ENCODE data around the gene SPRR1B. TPM values are rescaled to one million over a fixed set of nuclear protein-coding genes. Genes with fewer than 3 reads are reported as not detected.

Gene SPRR1B
- total RNA-seq, 2 experiments from 2014 or later, result not detected

GRCh38 chr1:153057375-153057774 lies 26.4 kb downstream of the SPRR1B start, which contains the start of gene SPRR2A:
TSS of gene SPRR2A (minus strand) at chr1:153057512. CDS start at chr1:153056735, 777 bp downstream.
- H3K27ac Mint-ChIP-seq, result no peak within 1 kb of the TSS
- CTCF ChIA-PET, result interaction anchor here (1.5 kb wide), 1 partner anchor 10 kb away, joined by 3 read pairs; no protein-coding TSS in a partner anchor
- H3K36me3 Mint-ChIP-seq (ENCODE audit: low read depth), result no peaks in the 10 kb centered on the region
- H3K4me3 Mint-ChIP-seq, result no peak within 1 kb of the TSS
- H3K4me1 Mint-ChIP-seq (ENCODE audit: low read depth), result no peaks in the 10 kb centered on the region
- no peak for DNase-seq
- intact Hi-C loops (cut with micrococcal nuclease), result no loop called here
- H3K9me3 Mint-ChIP-seq, result no peaks in the 10 kb centered on the region
- peaks cover 19% of the 10 kb centered on the region for H3K27me3 Mint-ChIP-seq (ENCODE audit: low read depth)

- Mint-ChIP-seq H3K27me3 (ENCODE audit: low read depth) (peaks cover 20% of the 10 kb centered on the region), H3K4me1 (ENCODE audit: low read depth) (no peaks in the 10 kb centered on the region), H3K27ac (no peak overlapping the region), H3K4me3 (no peak overlapping the region), H3K36me3 (ENCODE audit: low read depth) (no peaks in the 10 kb centered on the region), H3K9me3 (no peaks in the 10 kb centered on the region)
- no peak for DNase-seq
- intact Hi-C loops (cut with micrococcal nuclease), result no loop called here
- CTCF ChIA-PET, result interaction anchor here (1.5 kb wide), 1 partner anchor 9 kb away, joined by 3 read pairs; no protein-coding TSS in a partner anchor
Observed at GRCh38 chr1:153058154-153058553, 27.2 kb downstream of the SPRR1B start.

GRCh38 chr1:153058826-153059784 lies 28.1 kb downstream of the SPRR1B start:
- Mint-ChIP-seq H3K4me1 (ENCODE audit: low read depth) (no peaks in the 10 kb centered on the region), H3K36me3 (ENCODE audit: low read depth) (no peaks in the 10 kb centered on the region), H3K9me3 (no peaks in the 10 kb centered on the region), H3K27ac (no peak overlapping the region), H3K4me3 (no peak overlapping the region), H3K27me3 (ENCODE audit: low read depth) (peaks cover 20% of the 10 kb centered on the region)
- CTCF ChIA-PET, result interaction anchor here (1.5 kb wide), 1 partner anchor 8 kb away, joined by 3 read pairs; no protein-coding TSS in a partner anchor
- intact Hi-C loops (cut with micrococcal nuclease), result no loop called here
- DNase-seq, result no peak

GRCh38 chr1:153070243-153070642 lies 39.2 kb downstream of the SPRR1B start:
- no peak overlapping the region for H3K4me3 Mint-ChIP-seq
- no peak for DNase-seq
- intact Hi-C loops (cut with micrococcal nuclease), result no loop called here
- peaks cover 6% of the 10 kb centered on the region for H3K27me3 Mint-ChIP-seq (ENCODE audit: low read depth)
- CTCF ChIA-PET, result no interaction called here
- H3K9me3 Mint-ChIP-seq, result no peaks in the 10 kb centered on the region
- no peaks in the 10 kb centered on the region for H3K36me3 Mint-ChIP-seq (ENCODE audit: low read depth)
- no peaks in the 10 kb centered on the region for H3K4me1 Mint-ChIP-seq (ENCODE audit: low read depth)
- no peak overlapping the region for H3K27ac Mint-ChIP-seq

- peaks cover 3% of the 10 kb centered on the region for H3K27me3 Mint-ChIP-seq (ENCODE audit: low read depth)
- no peaks in the 10 kb centered on the region for H3K4me1 Mint-ChIP-seq (ENCODE audit: low read depth)
- H3K4me3 Mint-ChIP-seq, result no peak within 1 kb of the TSS
- CTCF ChIA-PET, result no interaction called here
- no peaks in the 10 kb centered on the region for H3K36me3 Mint-ChIP-seq (ENCODE audit: low read depth)
- H3K9me3 Mint-ChIP-seq, result no peaks in the 10 kb centered on the region
- no peak for DNase-seq
- intact Hi-C loops (cut with micrococcal nuclease), result no loop called here
- H3K27ac Mint-ChIP-seq, result no peak within 1 kb of the TSS
Observed at GRCh38 chr1:153071511-153071910, 40.5 kb downstream of the SPRR1B start, which contains the start of gene SPRR2B. TSS of gene SPRR2B (minus strand) at chr1:153071611. CDS start at chr1:153070839, 772 bp downstream.

- CTCF ChIA-PET, result no interaction called here
- no peaks in the 10 kb centered on the region for H3K36me3 Mint-ChIP-seq (ENCODE audit: low read depth)
- no peaks in the 10 kb centered on the region for H3K27me3 Mint-ChIP-seq (ENCODE audit: low read depth)
- no peaks in the 10 kb centered on the region for H3K9me3 Mint-ChIP-seq
- no peak for DNase-seq
- intact Hi-C loops (cut with micrococcal nuclease), result no loop called here
- H3K4me1 Mint-ChIP-seq (ENCODE audit: low read depth), result no peaks in the 10 kb centered on the region
- no peak overlapping the region for H3K4me3 Mint-ChIP-seq
- H3K27ac Mint-ChIP-seq, result no peak overlapping the region
Observed at GRCh38 chr1:153072806-153073726, 42.1 kb downstream of the SPRR1B start.

GRCh38 chr1:153081736-153082135 lies 50.7 kb downstream of the SPRR1B start:
- H3K27ac Mint-ChIP-seq, result no peak overlapping the region
- intact Hi-C loops (cut with micrococcal nuclease), result no loop called here
- H3K4me1 Mint-ChIP-seq (ENCODE audit: low read depth), result no peaks in the 10 kb centered on the region

More at GRCh38 chr1:153081736-153082135, 50.7 kb downstream of the SPRR1B start:
- CTCF ChIA-PET, result no interaction called here
- Mint-ChIP-seq H3K9me3 (peaks cover 5% of the 10 kb centered on the region), H3K27me3 (ENCODE audit: low read depth) (peaks cover 9% of the 10 kb centered on the region), H3K36me3 (ENCODE audit: low read depth) (no peaks in the 10 kb centered on the region), H3K4me3 (no peak overlapping the region)
- no peak for DNase-seq

Other genes with a start within 250 kb of the SPRR1B start
- gene LCE1E, start 244.9 kb upstream of the SPRR1B start, total RNA-seq, result not detected
- not detected for gene LCE1D, start 234.5 kb upstream of the SPRR1B start, total RNA-seq
- gene LCE1C, start 224.6 kb upstream of the SPRR1B start, total RNA-seq, result not detected
- not detected for gene LCE1B, start 219.2 kb upstream of the SPRR1B start, total RNA-seq
- not detected for gene LCE1A, start 203.7 kb upstream of the SPRR1B start, total RNA-seq
- not detected for gene LCE6A, start 188.3 kb upstream of the SPRR1B start, total RNA-seq
- not detected for gene LCE7A, start 171.2 kb upstream of the SPRR1B start, total RNA-seq
- not detected for gene SMCP, start 152.9 kb upstream of the SPRR1B start, total RNA-seq
- gene IVL, start 122.7 kb upstream of the SPRR1B start, total RNA-seq, result not detected
- gene SPRR5, start 84.0 kb upstream of the SPRR1B start, total RNA-seq, result not detected
- not detected for gene SPRR4, start 60.6 kb upstream of the SPRR1B start, total RNA-seq
- not detected for gene SPRR1A, start 47.1 kb upstream of the SPRR1B start, total RNA-seq
- gene SPRR3, start 29.5 kb upstream of the SPRR1B start, total RNA-seq, result not detected
- not detected for gene SPRR2D, start 9.9 kb downstream of the SPRR1B start, total RNA-seq
- not detected for gene SPRR2A, start 26.3 kb downstream of the SPRR1B start, total RNA-seq
- not detected for gene SPRR2B, start 40.4 kb downstream of the SPRR1B start, total RNA-seq
- gene SPRR2E, start 63.3 kb downstream of the SPRR1B start, total RNA-seq, result not detected
- gene SPRR2F, start 82.3 kb downstream of the SPRR1B start, total RNA-seq, result not detected
- gene SPRR2G, start 119.7 kb downstream of the SPRR1B start, total RNA-seq, result not detected
- not detected for gene LELP1, start 172.2 kb downstream of the SPRR1B start, total RNA-seq
- not detected for gene PRR9, start 186.4 kb downstream of the SPRR1B start, total RNA-seq
- gene LORICRIN, start 228.5 kb downstream of the SPRR1B start, total RNA-seq, result not detected

Data from activated naive CD4-positive, alpha-beta T cell treated with anti-CD3 and anti-CD28 coated beads for 36 hours (primary cell).